Nephron progenitor cell (in vitro differentiated cells): Measurements from ENCODE around the gene SLC43A1.

Experiments used
- DNase-seq: peaks from one replicate; pipeline ENCODE4 v3.0.0; 2021
- H3K27ac Mint-ChIP-seq: 2 replicates; pipeline ENCODE4 v1.8.0; 2021; ENCODE audit warnings: mild to moderate bottlenecking, moderate library complexity, mixed read lengths
- H3K27me3 Mint-ChIP-seq: 2 replicates; pipeline ENCODE4 v1.8.0; 2021; ENCODE audit warnings: mild to moderate bottlenecking, low read depth, mixed read lengths; ENCODE audit not compliant: poor library complexity
- H3K36me3 Mint-ChIP-seq: 2 replicates; pipeline ENCODE4 v1.8.0; 2021; ENCODE audit warnings: low read depth, mixed read lengths
- H3K4me1 Mint-ChIP-seq: 2 replicates; pipeline ENCODE4 v1.8.0; 2021; ENCODE audit warnings: mixed read lengths
- H3K4me3 Mint-ChIP-seq: 2 replicates; pipeline ENCODE4 v1.8.0; 2021; ENCODE audit warnings: mild to moderate bottlenecking, moderate library complexity, mixed read lengths
- H3K9me3 Mint-ChIP-seq: 2 replicates; pipeline ENCODE4 v1.8.0; 2021; ENCODE audit warnings: mild to moderate bottlenecking, moderate library complexity, mixed read lengths
- TF ChIP-seq, protein P1 (sequence below): fragments of 200-600 bp; sonication (generic); IDR thresholded peaks from 2 replicates; pipeline ENCODE4 v1.5.0; 2021; ENCODE audit warnings: antibody characterized with exemption

Gene SLC43A1

DNA sequence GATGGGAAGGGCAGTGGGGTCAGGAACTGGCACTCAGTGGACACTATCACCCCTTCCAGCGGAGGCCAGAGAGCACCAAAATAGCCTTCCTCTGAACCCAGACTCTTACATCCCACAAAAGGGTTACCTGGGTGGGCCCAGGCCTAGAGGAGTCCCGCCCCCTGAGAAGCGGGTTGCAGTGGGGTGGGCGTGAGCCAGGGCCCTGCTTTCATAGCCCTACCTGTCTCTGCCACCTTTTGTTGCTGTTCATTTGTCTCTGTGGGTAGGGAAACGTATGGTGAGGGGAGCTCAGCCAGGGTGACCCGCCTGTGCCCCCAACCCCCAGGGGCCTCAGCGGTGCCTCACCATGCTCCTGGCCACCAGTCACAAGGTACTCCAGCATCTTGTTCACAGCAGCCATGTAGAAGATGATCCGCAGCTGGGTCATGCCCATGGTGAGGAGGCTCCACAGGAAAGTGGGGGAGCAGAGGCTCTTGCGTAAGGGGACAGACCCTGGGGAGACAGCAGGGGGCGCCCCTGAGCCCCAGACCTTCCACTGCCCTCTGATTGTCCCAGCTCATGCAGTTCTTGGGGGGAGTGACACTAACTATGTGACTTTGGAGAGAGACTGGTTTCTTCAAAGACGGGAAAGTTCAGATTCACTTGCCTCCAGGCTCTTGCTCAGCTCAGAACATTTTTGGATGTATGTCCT, 24.0 kb downstream of the SLC43A1 start:
- TF ChIP-seq, protein P1, sequence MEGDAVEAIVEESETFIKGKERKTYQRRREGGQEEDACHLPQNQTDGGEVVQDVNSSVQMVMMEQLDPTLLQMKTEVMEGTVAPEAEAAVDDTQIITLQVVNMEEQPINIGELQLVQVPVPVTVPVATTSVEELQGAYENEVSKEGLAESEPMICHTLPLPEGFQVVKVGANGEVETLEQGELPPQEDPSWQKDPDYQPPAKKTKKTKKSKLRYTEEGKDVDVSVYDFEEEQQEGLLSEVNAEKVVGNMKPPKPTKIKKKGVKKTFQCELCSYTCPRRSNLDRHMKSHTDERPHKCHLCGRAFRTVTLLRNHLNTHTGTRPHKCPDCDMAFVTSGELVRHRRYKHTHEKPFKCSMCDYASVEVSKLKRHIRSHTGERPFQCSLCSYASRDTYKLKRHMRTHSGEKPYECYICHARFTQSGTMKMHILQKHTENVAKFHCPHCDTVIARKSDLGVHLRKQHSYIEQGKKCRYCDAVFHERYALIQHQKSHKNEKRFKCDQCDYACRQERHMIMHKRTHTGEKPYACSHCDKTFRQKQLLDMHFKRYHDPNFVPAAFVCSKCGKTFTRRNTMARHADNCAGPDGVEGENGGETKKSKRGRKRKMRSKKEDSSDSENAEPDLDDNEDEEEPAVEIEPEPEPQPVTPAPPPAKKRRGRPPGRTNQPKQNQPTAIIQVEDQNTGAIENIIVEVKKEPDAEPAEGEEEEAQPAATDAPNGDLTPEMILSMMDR: peak; percentile 56
- peak; percentile 54 for DNase-seq
- H3K9me3 Mint-ChIP-seq: no peaks in the 10 kb centered on the region
- peaks cover 6% of the 10 kb centered on the region for H3K27me3 Mint-ChIP-seq
- peaks cover 20% of the 10 kb centered on the region for H3K4me1 Mint-ChIP-seq
- H3K36me3 Mint-ChIP-seq: peaks cover 10% of the 10 kb centered on the region
- H3K4me3 Mint-ChIP-seq: no peak overlapping the region
- no peak overlapping the region for H3K27ac Mint-ChIP-seq

DNA sequence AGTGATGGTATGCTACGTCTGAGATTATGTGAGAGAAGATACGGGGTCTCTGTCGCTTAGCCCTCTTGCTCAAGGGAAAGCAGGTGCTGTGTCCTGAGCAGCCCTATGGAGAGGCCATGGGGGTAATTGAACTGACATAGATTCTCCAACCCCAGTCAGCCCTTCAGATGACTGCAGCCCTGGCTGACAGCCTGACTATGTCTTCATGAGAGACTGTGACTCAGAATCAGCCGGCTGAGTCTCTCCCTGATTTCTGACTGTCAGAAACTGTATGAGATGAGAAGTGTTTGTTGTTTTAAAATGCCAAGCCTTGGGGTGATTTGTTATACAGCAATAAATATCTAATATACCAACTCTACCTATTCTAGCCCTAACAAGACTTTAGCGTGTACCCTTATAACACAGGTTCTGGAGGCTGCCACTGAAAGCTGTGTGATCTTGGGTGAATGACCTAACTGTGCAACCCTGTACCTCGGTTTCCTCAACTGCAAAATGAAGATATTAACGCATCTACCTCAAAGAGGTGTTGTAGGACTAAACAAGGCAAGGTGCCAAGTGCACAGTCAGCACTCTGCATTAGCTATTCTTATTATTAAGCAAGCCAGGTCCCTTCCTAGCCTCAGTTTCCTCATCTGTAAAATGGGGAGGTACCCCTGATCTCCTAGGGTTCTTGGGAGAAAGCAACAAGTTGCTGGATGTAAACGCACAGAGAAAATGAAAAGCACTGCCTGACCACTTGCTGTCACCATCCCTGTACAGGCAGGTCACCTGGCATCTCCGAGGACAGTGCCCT, 24.9 kb downstream of the SLC43A1 start:
- peaks cover 12% of the 10 kb centered on the region for H3K4me1 Mint-ChIP-seq

DNA sequence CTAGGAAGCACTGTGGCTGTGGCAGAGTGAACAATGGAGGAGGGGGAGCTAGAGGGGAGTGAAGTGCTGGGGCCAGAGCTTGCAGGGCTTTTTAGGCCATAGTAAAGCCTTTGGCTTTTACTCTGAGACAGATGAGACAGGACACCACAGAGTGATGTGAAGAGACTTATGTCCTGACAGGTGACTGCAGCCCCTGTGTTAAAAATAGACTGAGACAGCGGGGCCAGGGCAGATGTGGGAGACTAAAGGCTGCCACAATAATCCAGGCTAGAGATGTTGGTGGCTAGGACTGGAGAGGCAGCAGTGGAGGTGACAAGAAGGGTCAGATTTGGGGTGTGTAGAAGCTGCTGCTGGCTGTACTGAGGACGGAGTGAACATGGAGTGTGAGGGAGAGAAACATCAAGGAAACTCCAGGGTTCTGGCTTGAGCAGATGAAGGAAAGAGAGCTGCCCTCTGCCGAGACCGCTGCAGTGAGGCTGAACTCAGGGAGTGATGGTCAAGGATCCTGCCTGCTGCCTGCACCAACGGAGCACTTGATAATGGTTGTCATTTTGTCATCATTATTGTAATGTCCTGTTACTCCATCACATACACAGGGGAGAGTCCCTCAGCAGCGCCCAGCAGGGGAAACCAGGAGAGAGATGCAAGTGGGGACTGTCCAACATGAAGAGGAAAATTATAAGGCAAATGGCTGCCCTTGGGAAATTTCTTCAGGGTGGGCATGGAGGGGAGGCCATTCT, 27.4 kb downstream of the SLC43A1 start:
- H3K27me3 Mint-ChIP-seq: peaks cover 3% of the 10 kb centered on the region
- TF ChIP-seq, protein P1: no peak
- H3K36me3 Mint-ChIP-seq: peaks cover 9% of the 10 kb centered on the region
- no peaks in the 10 kb centered on the region for H3K9me3 Mint-ChIP-seq
- peaks cover 18% of the 10 kb centered on the region for H3K4me1 Mint-ChIP-seq
- H3K4me3 Mint-ChIP-seq: no peak overlapping the region
- no peak for DNase-seq
- H3K27ac Mint-ChIP-seq: peak overlapping the region; percentile 3

More for the DNA sequence above, 24.9 kb downstream of the SLC43A1 start:
- H3K27ac Mint-ChIP-seq: no peak overlapping the region
- H3K27me3 Mint-ChIP-seq: peaks cover 3% of the 10 kb centered on the region
- H3K9me3 Mint-ChIP-seq: no peaks in the 10 kb centered on the region
- H3K36me3 Mint-ChIP-seq: peaks cover 8% of the 10 kb centered on the region
- no peak for DNase-seq
- TF ChIP-seq, protein P1: no peak
- no peak overlapping the region for H3K4me3 Mint-ChIP-seq

DNA sequence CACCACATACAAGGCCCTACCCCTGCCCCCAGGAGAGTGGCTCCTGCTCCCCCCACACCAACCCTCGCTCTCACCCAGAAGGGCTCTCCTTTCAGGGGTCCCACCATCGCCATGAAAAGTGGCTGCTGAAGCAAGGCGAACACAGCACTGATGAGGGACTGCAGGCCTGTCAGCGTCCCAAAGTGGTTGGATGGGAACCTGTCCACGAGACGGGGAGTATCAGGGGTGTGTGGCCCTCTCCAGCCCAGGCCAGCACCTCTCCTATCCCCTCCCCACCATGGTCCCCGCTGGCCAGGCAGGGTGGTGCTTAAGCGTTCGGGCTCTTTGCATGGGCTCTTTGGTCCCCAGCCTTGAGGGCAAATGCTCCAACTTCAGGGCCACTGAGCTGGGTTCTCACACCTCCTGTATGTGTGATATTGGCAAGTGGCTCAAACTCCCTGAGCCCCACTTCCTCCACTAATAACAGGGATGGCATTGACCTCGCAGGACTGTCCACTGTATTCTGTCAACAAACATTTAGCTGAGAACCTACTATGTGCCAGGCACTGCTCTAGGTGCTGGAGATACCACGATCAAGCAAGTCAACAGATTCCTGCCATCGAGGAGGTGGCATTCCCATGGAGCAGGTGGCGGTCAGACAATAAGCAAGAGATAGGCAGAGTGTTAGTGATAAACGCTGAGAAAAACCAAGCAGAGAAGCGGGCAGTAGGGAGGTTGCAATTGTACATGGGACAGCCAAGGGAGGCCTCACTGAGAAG, 28.3 kb downstream of the SLC43A1 start:
- H3K4me3 Mint-ChIP-seq: no peak overlapping the region
- H3K4me1 Mint-ChIP-seq: peaks cover 20% of the 10 kb centered on the region
- H3K27ac Mint-ChIP-seq: no peak overlapping the region
- peaks cover 3% of the 10 kb centered on the region for H3K27me3 Mint-ChIP-seq
- H3K36me3 Mint-ChIP-seq: peaks cover 9% of the 10 kb centered on the region
- H3K9me3 Mint-ChIP-seq: no peaks in the 10 kb centered on the region
- DNase-seq: no peak
- TF ChIP-seq, protein P1: no peak

DNA sequence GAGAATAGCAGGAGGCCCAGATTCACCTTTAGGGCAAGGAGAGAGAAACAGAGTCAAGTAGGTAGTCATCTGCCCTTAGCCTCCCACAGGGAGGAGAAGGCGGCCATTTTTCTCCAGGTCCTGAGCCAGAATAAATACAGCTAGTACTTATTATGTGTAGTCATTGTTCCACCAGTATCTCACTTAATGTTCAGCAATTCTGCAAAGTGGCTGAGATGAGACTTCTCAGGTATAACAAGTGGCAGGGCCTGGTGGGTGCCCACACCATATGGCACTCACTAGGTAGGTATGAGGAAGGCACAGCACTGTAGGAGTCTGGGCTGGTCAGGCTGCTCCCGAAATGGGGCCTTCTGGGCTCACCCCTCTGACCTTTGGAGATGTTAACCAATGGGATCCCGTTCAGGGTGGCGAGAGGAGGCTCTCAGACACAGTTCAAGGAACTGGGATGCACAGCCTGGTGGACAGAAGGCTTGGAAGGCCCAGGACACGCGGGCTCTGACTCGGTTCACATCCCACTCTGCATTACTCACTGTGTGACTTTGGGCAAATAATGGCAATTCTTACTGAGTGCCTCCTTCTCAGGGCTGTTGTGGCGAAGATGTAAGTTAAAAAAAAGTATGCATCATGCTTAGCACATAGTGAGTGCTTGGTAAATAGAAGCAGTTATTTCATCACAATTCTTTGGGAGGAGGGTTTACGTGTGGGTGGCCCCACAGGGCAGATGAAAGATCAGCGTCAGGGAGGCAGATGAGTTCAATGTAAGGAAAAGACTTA, 30.1 kb downstream of the SLC43A1 start:
- H3K4me3 Mint-ChIP-seq: no peak overlapping the region
- H3K4me1 Mint-ChIP-seq: peaks cover 38% of the 10 kb centered on the region
- no peak for DNase-seq
- TF ChIP-seq, protein P1: no peak
- H3K36me3 Mint-ChIP-seq: peaks cover 9% of the 10 kb centered on the region
- no peaks in the 10 kb centered on the region for H3K9me3 Mint-ChIP-seq
- no peak overlapping the region for H3K27ac Mint-ChIP-seq
- peaks cover 14% of the 10 kb centered on the region for H3K27me3 Mint-ChIP-seq
